ENCODE measurements around the gene ING1. TPM values are rescaled to one million over a fixed set of nuclear protein-coding genes. Genes with fewer than 3 reads are reported as not detected.
A peak's percentile ranks its signal among the peaks of the same experiment; 100 is the strongest.

The ING1 gene
- total and polyA plus RNA-seq, 2 of the 4 experiments (the other 2 are of a cell fraction), result 9.1 to 13.5 TPM

GRCh38 chr13:110757296-110757695 lies 43.8 kb downstream of the ING1 start:
- Histone ChIP-seq H2AK5ac (ENCODE audit: low read depth, low read length) (peak overlapping the region; percentile 64; the same call in 1 of the 2 replicates), H3K9me1 (ENCODE audit: insufficient read depth, low read length) (peaks cover 10% of the 10 kb centered on the region; the same call in 1 of the 2 replicates), H3K27ac (ENCODE audit: insufficient read depth, low read length) (peak overlapping the region; percentile 26; the same call in 1 of the 2 replicates), H4K20me1 (ENCODE audit: insufficient read depth, low read length) (no peaks in the 10 kb centered on the region), H3K4ac (ENCODE audit: low read depth, low read length) (peak overlapping the region; percentile 4; the same call in 1 of the 2 replicates), H2BK15ac (ENCODE audit: low read depth, low read length) (no peak overlapping the region; the same call in 2 of the 3 replicates), H3K4me3 (ENCODE audit: insufficient read depth, low read depth, low read length) (no peak overlapping the region), H4K91ac (ENCODE audit: insufficient read depth, low read depth, low read length) (no peak overlapping the region; the same call in 1 of the 2 replicates), H3K36me3 (ENCODE audit: control insufficient read depth, insufficient read depth, low read length) (no peaks in the 10 kb centered on the region), H3K23ac (ENCODE audit: low read depth, low read length) (no peak overlapping the region), H3K9ac (ENCODE audit: low read depth, low read length) (no peak overlapping the region), H3K56ac (ENCODE audit: extremely low read depth, insufficient read depth, low read length) (no peak overlapping the region), H3K18ac (ENCODE audit: low read depth, low read length) (no peak overlapping the region; the same call in 1 of the 2 replicates), H4K5ac (ENCODE audit: low read depth, low read length) (peak overlapping the region; percentile 24; the same call in 1 of the 2 replicates), H3K4me1 (ENCODE audit: control insufficient read depth, insufficient read depth, low read length) (peaks cover 18% of the 10 kb centered on the region), H2AK9ac (replicated peaks; ENCODE audit: low read depth, low read length, poor library complexity) (no peak overlapping the region), H3K9me3 (ENCODE audit: control insufficient read depth, insufficient read depth, low read length) (0 out of 2 replicates have a peak, but pooled peaks cover 2% of the 10 kb centered on the region), H3K14ac (replicated peaks; ENCODE audit: low read depth, low read length) (no peak overlapping the region), H2BK120ac (ENCODE audit: low read depth, low read length) (peak overlapping the region; percentile 69), H3K27me3 (ENCODE audit: control insufficient read depth, insufficient read depth, low read length) (no peaks in the 10 kb centered on the region), H2BK5ac (ENCODE audit: low read depth, low read length, poor library complexity, severe bottlenecking) (no peak overlapping the region), H2BK20ac (ENCODE audit: low read depth, low read length) (peak overlapping the region; percentile 61; the same call in 1 of the 2 replicates), H4K8ac (ENCODE audit: low read depth in 2 of 2, low read length in 2 of 2) (0 out of 4 replicates have a peak overlapping the region, but pooled peaks of 1 of the 2 experiments have one; percentile 7), H2AFZ (replicated peaks; ENCODE audit: low read length, poor library complexity) (no peak overlapping the region), H3K79me1 (ENCODE audit: low read depth in 1 of 2, low read length in 2 of 2) (no peaks in the 10 kb centered on the region), H3K4me2 (ENCODE audit: low read depth, low read length) (no peak overlapping the region)
- TF ChIP-seq FOS (IDR thresholded peaks at IDR 0.05; ENCODE audit: low read depth, low read length) (no peak), BHLHE40 (IDR thresholded peaks at IDR 0.05; ENCODE audit: low read depth, low read length) (no peak), RAD21 (IDR thresholded peaks at IDR 0.05; ENCODE audit: low read length) (no peak), USF2 (IDR thresholded peaks at IDR 0.05; ENCODE audit: low read depth, low read length) (no peak)
- in situ Hi-C loops (cut with MboI; ENCODE audit: low sequenced_read_pairs) (no loop called here), intact Hi-C loops (cut with micrococcal nuclease) (loop anchor here (5.0 kb wide), 2 partner anchors 40 to 45 kb away; no protein-coding TSS in a partner anchor), dilution Hi-C loops (cut with HindIII; ENCODE audit: low sequenced_read_pairs, unreplicated experiment) (no loop called here)
- DNase-seq (no peak), ATAC-seq (ENCODE audit: low read depth) (no peak)
- POLR2A ChIA-PET (ENCODE audit: unreplicated experiment), result no interaction called here
- CTCF ChIA-PET, result no interaction called here
- BruUV-seq (replicated peaks), result no TSS peak
- 94% methylated on average over 12 of the region's 14 CpGs; no CpG with 5 or more reads in 1 of the 2 experiments for WGBS, 2 experiments (ENCODE audit: extremely low coverage in 2 of 2, insufficient read length in 1 of 2)

All from IMR-90 (cell line).